Osteocyte (in vitro differentiated cells): ENCODE results near the gene ZFYVE28. TPM values are rescaled to one million over a fixed set of nuclear protein-coding genes. Genes with fewer than 3 reads are reported as not detected.

Experiments
- DNase-seq: peaks from one replicate; pipeline ENCODE4 v3.0.0; 2021; ENCODE audit warnings: mixed read lengths; ENCODE audit not compliant: unreplicated experiment; ENCODE audit errors: extremely low spot score
- H3K27ac Mint-ChIP-seq: one replicate; pipeline ENCODE4 v1.8.0; 2021; ENCODE audit warnings: mild to moderate bottlenecking, mixed read lengths; ENCODE audit not compliant: unreplicated experiment
- H3K27me3 Mint-ChIP-seq: one replicate; pipeline ENCODE4 v1.8.0; 2021; ENCODE audit warnings: mixed read lengths; ENCODE audit not compliant: unreplicated experiment
- H3K36me3 Mint-ChIP-seq: one replicate; pipeline ENCODE4 v1.8.0; 2021; ENCODE audit warnings: mixed read lengths; ENCODE audit not compliant: unreplicated experiment
- H3K4me1 Mint-ChIP-seq: one replicate; pipeline ENCODE4 v1.8.0; 2021; ENCODE audit warnings: mixed read lengths; ENCODE audit not compliant: unreplicated experiment
- H3K4me3 Mint-ChIP-seq: one replicate; pipeline ENCODE4 v1.8.0; 2021; ENCODE audit warnings: mild to moderate bottlenecking, moderate library complexity, mixed read lengths; ENCODE audit not compliant: unreplicated experiment
- H3K9me3 Mint-ChIP-seq: one replicate; pipeline ENCODE4 v1.8.0; 2021; ENCODE audit warnings: mixed read lengths; ENCODE audit not compliant: unreplicated experiment
- CTCF ChIP-seq: fragments of 200-600 bp; sonication (generic); IDR thresholded peaks from 2 replicates; pipeline ENCODE4 v1.5.0; 2021; ENCODE audit warnings: antibody characterized with exemption, mild to moderate bottlenecking, moderate library complexity
- total RNA-seq: library from RNA; stranded (reverse); gene quantifications from 2 replicates; pipeline ENCODE4 v1.2.1, GENCODE V29; 2021

ZFYVE28 gene
- total RNA-seq, 1 donor from 2014 or later = 3.4 TPM

DNA sequence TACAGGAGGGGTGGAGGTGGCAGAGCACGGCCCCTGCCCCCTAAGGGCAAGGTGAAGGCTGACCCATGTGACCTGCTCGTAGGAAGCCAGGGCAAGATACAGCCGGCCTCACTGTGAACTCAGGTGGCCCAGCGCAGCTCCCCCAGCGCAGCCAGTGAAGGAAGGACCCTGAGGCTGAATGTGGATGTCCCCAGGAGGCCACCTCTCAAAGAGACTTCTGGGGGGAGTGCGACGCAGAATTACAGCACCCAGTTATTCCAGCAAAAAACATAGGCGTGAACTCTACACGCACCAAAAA, 52.6 kb downstream of the ZFYVE28 start:
- no peak overlapping the region for H3K27ac Mint-ChIP-seq
- peaks cover 7% of the 10 kb centered on the region for H3K4me1 Mint-ChIP-seq
- no peak overlapping the region for H3K4me3 Mint-ChIP-seq
- peaks cover 7% of the 10 kb centered on the region for H3K27me3 Mint-ChIP-seq
- H3K36me3 Mint-ChIP-seq = no peaks in the 10 kb centered on the region
- H3K9me3 Mint-ChIP-seq = peaks cover 8% of the 10 kb centered on the region
- no peak for TF ChIP-seq CTCF
- DNase-seq = no peak

DNA sequence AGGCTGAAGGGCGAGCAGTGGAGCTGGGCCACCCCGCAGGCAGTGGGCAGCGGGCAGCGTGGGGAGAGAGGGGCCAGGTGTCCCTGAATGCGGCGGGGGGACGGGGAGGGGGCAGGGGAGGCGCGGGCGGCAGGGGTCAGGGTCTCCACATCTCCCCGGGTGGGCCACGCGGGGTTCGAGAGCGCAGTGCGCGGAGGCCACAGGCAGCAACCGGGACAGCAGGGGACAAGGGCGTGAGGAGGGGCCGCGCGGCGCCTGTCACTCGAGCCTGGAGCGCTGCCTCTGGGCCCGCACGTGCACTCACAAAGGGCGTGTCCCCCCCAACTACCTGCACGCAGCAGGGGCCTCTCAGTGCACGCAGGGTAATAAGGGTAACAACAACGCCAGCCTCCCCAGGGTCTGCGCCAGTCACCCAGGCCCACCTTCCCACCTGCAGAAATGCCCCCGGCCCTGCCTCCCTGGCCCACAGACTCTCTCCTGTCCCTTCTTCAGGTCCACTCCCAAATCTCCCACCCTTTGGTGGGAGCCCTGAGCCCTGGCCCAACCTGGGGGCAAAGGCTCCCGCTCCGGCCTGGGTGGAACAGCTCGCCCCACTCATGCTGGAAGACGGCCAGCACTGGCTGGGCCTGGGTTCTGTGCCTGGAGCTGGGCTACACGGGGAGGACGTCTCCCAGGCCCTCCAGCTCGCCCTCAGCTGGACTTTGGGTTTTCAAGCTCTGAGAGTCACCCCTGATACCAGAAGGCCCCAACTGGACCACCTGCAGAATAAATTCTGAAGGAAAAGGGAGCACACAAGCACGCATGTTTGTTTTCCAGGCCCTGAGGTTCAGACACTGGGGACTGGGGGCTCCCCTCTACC, 53.2 kb downstream of the ZFYVE28 start:
- no peaks in the 10 kb centered on the region for H3K36me3 Mint-ChIP-seq
- no peak overlapping the region for H3K27ac Mint-ChIP-seq
- no peak for DNase-seq
- peaks cover 8% of the 10 kb centered on the region for H3K27me3 Mint-ChIP-seq
- peaks cover 8% of the 10 kb centered on the region for H3K9me3 Mint-ChIP-seq
- peaks cover 7% of the 10 kb centered on the region for H3K4me1 Mint-ChIP-seq
- TF ChIP-seq CTCF = no peak
- no peak overlapping the region for H3K4me3 Mint-ChIP-seq

DNA sequence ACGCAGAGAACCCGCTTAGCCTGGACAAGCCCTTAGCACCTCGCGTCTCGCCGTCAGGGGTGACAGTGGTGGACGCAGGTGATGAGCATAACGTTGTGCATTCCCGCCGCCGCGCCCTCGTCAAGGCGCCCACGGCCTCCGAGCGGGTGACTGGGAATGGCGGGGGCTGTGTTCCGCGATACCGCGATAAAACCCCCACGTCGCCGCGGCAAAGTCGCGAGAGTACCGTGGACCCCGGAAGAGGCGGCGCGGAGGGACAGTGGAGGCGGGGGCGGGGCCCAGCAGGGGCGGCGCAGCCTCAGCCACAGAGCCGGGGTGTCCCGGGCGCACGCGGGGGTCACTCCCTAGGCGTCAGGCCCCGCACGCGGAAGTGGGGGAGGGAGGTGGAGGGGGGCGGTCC, 53.8 kb downstream of the ZFYVE28 start:
- H3K36me3 Mint-ChIP-seq = no peaks in the 10 kb centered on the region
- peaks cover 8% of the 10 kb centered on the region for H3K9me3 Mint-ChIP-seq
- H3K27ac Mint-ChIP-seq = no peak overlapping the region
- peaks cover 7% of the 10 kb centered on the region for H3K4me1 Mint-ChIP-seq
- no peak for DNase-seq
- H3K27me3 Mint-ChIP-seq = peaks cover 9% of the 10 kb centered on the region
- no peak overlapping the region for H3K4me3 Mint-ChIP-seq
- no peak for TF ChIP-seq CTCF

DNA sequence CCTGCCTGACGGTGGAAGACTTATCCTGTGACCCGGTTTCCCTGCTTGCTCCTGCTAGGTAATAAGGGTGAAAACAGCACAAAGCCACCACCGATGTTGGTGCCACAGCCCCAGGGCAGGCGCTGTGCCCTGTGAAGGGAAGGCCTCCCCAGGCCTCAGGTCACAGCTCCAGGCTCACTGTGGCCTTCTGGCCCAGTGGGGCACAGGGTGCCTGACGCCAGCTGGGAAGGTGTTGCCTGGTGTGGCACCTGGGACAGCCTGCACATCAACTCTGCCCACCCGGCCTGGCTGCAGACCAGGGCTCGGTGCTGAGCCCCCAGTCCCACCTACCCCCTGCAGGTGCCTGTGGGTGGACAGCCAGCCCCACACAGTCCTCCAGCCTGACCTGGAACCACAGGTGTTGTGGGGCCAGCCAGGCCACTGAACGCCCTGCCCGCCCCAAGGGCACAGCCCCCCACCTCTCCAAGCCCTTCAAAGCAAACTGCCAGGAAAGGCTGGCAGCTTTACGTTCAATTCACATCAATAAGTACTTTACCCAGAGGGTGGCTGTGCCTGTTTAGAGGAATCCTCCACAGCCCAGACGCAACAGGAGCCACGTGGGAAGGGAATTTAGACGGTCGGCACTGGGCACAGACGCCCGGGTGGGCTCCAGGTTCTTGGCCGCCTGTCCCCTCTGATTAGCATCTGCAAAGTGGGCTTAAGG, 54.3 kb downstream of the ZFYVE28 start:
- no peak for DNase-seq
- Mint-ChIP-seq H3K9me3 (peaks cover 4% of the 10 kb centered on the region), H3K4me3 (no peak overlapping the region), H3K36me3 (no peaks in the 10 kb centered on the region), H3K27ac (no peak overlapping the region), H3K27me3 (peaks cover 9% of the 10 kb centered on the region), H3K4me1 (peaks cover 7% of the 10 kb centered on the region)
- TF ChIP-seq CTCF = no peak

- no peak for TF ChIP-seq CTCF
- H3K4me3 Mint-ChIP-seq = no peak overlapping the region
- no peaks in the 10 kb centered on the region for H3K9me3 Mint-ChIP-seq
- H3K27ac Mint-ChIP-seq = no peak overlapping the region
- H3K27me3 Mint-ChIP-seq = peaks cover 8% of the 10 kb centered on the region
- peaks cover 7% of the 10 kb centered on the region for H3K4me1 Mint-ChIP-seq
- no peak for DNase-seq
- no peaks in the 10 kb centered on the region for H3K36me3 Mint-ChIP-seq
These were observed 55.3 kb downstream of the ZFYVE28 start for GRCh38 chr4:2363056-2363721.
